ENCODE measurements around the gene SLC35F1. TPM values are rescaled to one million over a fixed set of nuclear protein-coding genes. Genes with fewer than 3 reads are reported as not detected.

SLC35F1 gene
- total and polyA plus RNA-seq, 4 donors = 0.01 to 0.09 (median 0.08) TPM; not detected in 1

DNA sequence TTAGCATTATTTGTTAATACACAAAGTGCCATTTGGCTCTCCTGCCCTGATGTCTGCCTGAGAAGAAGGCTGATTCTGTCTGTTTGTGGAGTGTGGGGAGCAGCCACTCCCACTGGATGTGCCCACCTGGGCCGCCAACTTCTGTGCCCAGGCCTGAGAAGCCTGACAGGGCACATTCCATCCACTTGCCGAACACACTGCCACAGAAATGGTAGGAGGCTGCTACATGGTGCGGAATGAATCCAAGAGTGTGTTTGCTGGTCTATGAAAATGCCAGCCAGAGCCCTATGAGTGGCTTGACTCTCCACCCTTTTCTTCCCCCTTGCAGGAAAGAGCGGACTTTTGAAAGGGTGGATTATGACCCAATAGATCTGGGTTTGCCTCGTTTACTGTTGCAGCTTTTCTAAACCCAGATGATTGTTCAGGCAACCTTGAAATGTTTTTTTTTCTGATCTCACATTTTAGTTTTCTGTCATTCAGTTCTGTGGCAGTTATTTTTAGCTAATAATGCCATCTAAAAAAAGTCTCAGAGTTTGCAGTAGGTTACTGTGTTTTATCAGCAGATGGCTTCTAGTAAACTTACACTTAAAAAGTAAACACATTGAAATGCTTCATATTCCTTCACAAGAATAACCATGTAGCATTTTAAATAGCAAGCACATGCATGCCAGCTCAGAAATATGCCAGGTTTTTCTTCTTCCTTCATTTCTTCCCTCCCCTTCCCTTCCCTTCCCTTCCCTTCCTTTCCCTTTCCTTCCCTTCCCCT, 196.5 kb downstream of the SLC35F1 start:
- no peak for TF ChIP-seq TAF1 (conservative IDR thresholded peaks at IDR 0.05)
- TF ChIP-seq SP1 (IDR thresholded peaks at IDR 0.05) = no peak
- TF ChIP-seq HNF4A (conservative IDR thresholded peaks at IDR 0.05) = no peak
- TF ChIP-seq HNF4G (IDR thresholded peaks at IDR 0.05) = no peak
- no peak for TF ChIP-seq REST (IDR thresholded peaks at IDR 0.05)
- no peak for TF ChIP-seq MAX (IDR thresholded peaks at IDR 0.05)
- no peak for TF ChIP-seq RXRA (IDR thresholded peaks at IDR 0.05)
- no peak for DNase-seq (ENCODE audit: low spot score)
- H3K27ac ChIP-seq (ENCODE audit: low read depth in 1 of 2, low read length in 2 of 2) = no peak overlapping the region
- peaks cover 0 to 5% (median under 1%) of the 10 kb centered on the region in 4 donors for H3K9me3 ChIP-seq (ENCODE audit: control insufficient read depth in 4 of 4, low read length in 3 of 4)
- no peaks in the 10 kb centered on the region for H3K36me3 ChIP-seq (ENCODE audit: control insufficient read depth in 4 of 4, insufficient read depth in 3 of 4, low read depth in 1 of 4, low read length in 3 of 4)
- WGBS = 66% methylated on average over 5 of the region's 5 CpGs
- no peaks in the 10 kb centered on the region for H3K4me1 ChIP-seq (ENCODE audit: control insufficient read depth in 4 of 4, insufficient read depth in 4 of 4, low read length in 3 of 4)
- H3K27me3 ChIP-seq (ENCODE audit: control insufficient read depth in 4 of 4, insufficient read depth in 4 of 4, low read length in 3 of 4) = no peaks in the 10 kb centered on the region
- no peak overlapping the region for H3K4me3 ChIP-seq (ENCODE audit: low read depth in 1 of 3, low read length in 3 of 3)
- no peak overlapping the region for H3K9ac ChIP-seq (ENCODE audit: low read depth in 1 of 2, low read length in 2 of 2)

- TF ChIP-seq NR2F2 (IDR thresholded peaks at IDR 0.05) (no peak), SP1 (IDR thresholded peaks at IDR 0.05) (no peak)
- DNase-seq (ENCODE audit: low spot score) = no peak
- Histone ChIP-seq H3K9me3 (ENCODE audit: control insufficient read depth in 4 of 4, low read length in 3 of 4) (no peaks in the 10 kb centered on the region), H3K27me3 (ENCODE audit: control insufficient read depth in 4 of 4, insufficient read depth in 4 of 4, low read length in 3 of 4) (peaks cover 0 to 3% (median 0%) of the 10 kb centered on the region in 4 donors), H3K27ac (ENCODE audit: low read depth in 1 of 2, low read length in 2 of 2) (no peak overlapping the region), H3K4me1 (ENCODE audit: control insufficient read depth in 4 of 4, insufficient read depth in 4 of 4, low read length in 3 of 4) (no peaks in the 10 kb centered on the region), H3K9ac (ENCODE audit: low read depth in 1 of 2, low read length in 2 of 2) (no peak overlapping the region), H3K36me3 (ENCODE audit: control insufficient read depth in 4 of 4, insufficient read depth in 3 of 4, low read depth in 1 of 4, low read length in 3 of 4) (no peaks in the 10 kb centered on the region), H3K4me3 (ENCODE audit: low read depth in 1 of 3, low read length in 3 of 3) (no peak overlapping the region)
- 56% methylated on average over 3 of the region's 3 CpGs for WGBS
Observed at GRCh38 chr6:118122161-118122725, 215.2 kb downstream of the SLC35F1 start.

GRCh38 chr6:118122801-118123200, 215.7 kb downstream of the SLC35F1 start:
- peaks cover 0 to 3% (median 0%) of the 10 kb centered on the region in 4 donors for H3K27me3 ChIP-seq (ENCODE audit: control insufficient read depth in 4 of 4, insufficient read depth in 4 of 4, low read length in 3 of 4)
- WGBS = 58% methylated on average over 1 of the region's 1 CpG
- no peak overlapping the region for H3K27ac ChIP-seq (ENCODE audit: low read depth in 1 of 2, low read length in 2 of 2)
- no peak overlapping the region for H3K4me3 ChIP-seq (ENCODE audit: low read depth in 1 of 3, low read length in 3 of 3)
- TF ChIP-seq REST (IDR thresholded peaks at IDR 0.05) = no peak
- TF ChIP-seq MAX (IDR thresholded peaks at IDR 0.05) = no peak
- TF ChIP-seq JUND (IDR thresholded peaks at IDR 0.05) = no peak
- no peak for TF ChIP-seq YY1 (IDR thresholded peaks at IDR 0.05)
- TF ChIP-seq, protein P1, sequence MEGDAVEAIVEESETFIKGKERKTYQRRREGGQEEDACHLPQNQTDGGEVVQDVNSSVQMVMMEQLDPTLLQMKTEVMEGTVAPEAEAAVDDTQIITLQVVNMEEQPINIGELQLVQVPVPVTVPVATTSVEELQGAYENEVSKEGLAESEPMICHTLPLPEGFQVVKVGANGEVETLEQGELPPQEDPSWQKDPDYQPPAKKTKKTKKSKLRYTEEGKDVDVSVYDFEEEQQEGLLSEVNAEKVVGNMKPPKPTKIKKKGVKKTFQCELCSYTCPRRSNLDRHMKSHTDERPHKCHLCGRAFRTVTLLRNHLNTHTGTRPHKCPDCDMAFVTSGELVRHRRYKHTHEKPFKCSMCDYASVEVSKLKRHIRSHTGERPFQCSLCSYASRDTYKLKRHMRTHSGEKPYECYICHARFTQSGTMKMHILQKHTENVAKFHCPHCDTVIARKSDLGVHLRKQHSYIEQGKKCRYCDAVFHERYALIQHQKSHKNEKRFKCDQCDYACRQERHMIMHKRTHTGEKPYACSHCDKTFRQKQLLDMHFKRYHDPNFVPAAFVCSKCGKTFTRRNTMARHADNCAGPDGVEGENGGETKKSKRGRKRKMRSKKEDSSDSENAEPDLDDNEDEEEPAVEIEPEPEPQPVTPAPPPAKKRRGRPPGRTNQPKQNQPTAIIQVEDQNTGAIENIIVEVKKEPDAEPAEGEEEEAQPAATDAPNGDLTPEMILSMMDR (IDR thresholded peaks at IDR 0.05; ENCODE audit: low read depth, low read length, missing input control) = no peak
- TF ChIP-seq RXRA (IDR thresholded peaks at IDR 0.05) = no peak
- TF ChIP-seq HNF4G (IDR thresholded peaks at IDR 0.05) = no peak
- TF ChIP-seq NR2F2 (IDR thresholded peaks at IDR 0.05) = no peak
- TF ChIP-seq ZBTB33 (IDR thresholded peaks at IDR 0.05) = no peak
- TF ChIP-seq GABPA (IDR thresholded peaks at IDR 0.05 in 1 of 2, conservative IDR thresholded peaks at IDR 0.05 in 1 of 2) = no peak
- TF ChIP-seq RAD21 (IDR thresholded peaks at IDR 0.05) = no peak
- no peaks in the 10 kb centered on the region for H3K36me3 ChIP-seq (ENCODE audit: control insufficient read depth in 4 of 4, insufficient read depth in 3 of 4, low read depth in 1 of 4, low read length in 3 of 4)
- H3K9me3 ChIP-seq (ENCODE audit: control insufficient read depth in 4 of 4, low read length in 3 of 4) = no peaks in the 10 kb centered on the region
- no peaks in the 10 kb centered on the region for H3K4me1 ChIP-seq (ENCODE audit: control insufficient read depth in 4 of 4, insufficient read depth in 4 of 4, low read length in 3 of 4)
- DNase-seq (ENCODE audit: low spot score) = no peak
- H3K9ac ChIP-seq (ENCODE audit: low read depth in 1 of 2, low read length in 2 of 2) = no peak overlapping the region

All from liver (tissue), 9 donors.